Lower leg skin (tissue), 4 donors: ENCODE data around the gene CDKL4. TPM values are rescaled to one million over a fixed set of nuclear protein-coding genes. Genes with fewer than 3 reads are reported as not detected.

ENCODE experiments used
- DNase-seq, 2 donors: peaks; one replicate each; pipeline ENCODE4 v3.0.0-alpha.2; 2019; ENCODE audit warnings: low spot score in 2 of 2
- H3K4me3 ChIP-seq: fragments of 200-600 bp; sonication (generic); 2 replicates; pipeline ENCODE4 v1.5.1; 2017; ENCODE audit warnings: mild to moderate bottlenecking, low read depth; ENCODE audit not compliant: poor library complexity, severe bottlenecking
- POLR2A ChIP-seq, 2 donors: fragments of 450-650 bp; IDR thresholded peaks; one replicate each; pipeline ENCODE4 v1.6.1; 2016 to 2017; ENCODE audit warnings: antibody characterized with exemption in 2 of 2, mild to moderate bottlenecking in 1 of 2, moderate library complexity in 1 of 2
- WGBS, 2 donors: methylation state at CpG; one replicate each; pipeline ENCODE4 v1.1.5; 2018; 5-methylcytosine and 5-hydroxymethylcytosine counted together
- intact Hi-C: fragments of 100-400 bp; cut with DNase I; formaldehyde crosslinking; loops from one replicate; pipeline ENCODE4 v1.15.0; 2023; ENCODE audit warnings: low total_unique reads
- total RNA-seq, 4 donors: library from RNA; depleted of rRNA; stranded (reverse); fragments of >200 nt; gene quantifications; one replicate each; pipeline ENCODE4 v1.1.0, GENCODE V29; 2016
- TF ChIP-seq, protein P1 (sequence below), 3 donors: fragments of 450-650 bp; IDR thresholded peaks; one replicate each; pipeline ENCODE4 v1.5.1; 2016; ENCODE audit warnings: antibody characterized with exemption in 3 of 3, mild to moderate bottlenecking in 3 of 3, moderate library complexity in 2 of 3

Gene CDKL4
- total RNA-seq, 4 donors from 2014 or later, result 0.74 to 1.1 TPM; not detected in 2

- no peak overlapping the region for H3K4me3 ChIP-seq
- intact Hi-C loops, result no loop called here
- TF ChIP-seq POLR2A (IDR thresholded peaks at IDR 0.05), result no peak
- TF ChIP-seq, protein P1, sequence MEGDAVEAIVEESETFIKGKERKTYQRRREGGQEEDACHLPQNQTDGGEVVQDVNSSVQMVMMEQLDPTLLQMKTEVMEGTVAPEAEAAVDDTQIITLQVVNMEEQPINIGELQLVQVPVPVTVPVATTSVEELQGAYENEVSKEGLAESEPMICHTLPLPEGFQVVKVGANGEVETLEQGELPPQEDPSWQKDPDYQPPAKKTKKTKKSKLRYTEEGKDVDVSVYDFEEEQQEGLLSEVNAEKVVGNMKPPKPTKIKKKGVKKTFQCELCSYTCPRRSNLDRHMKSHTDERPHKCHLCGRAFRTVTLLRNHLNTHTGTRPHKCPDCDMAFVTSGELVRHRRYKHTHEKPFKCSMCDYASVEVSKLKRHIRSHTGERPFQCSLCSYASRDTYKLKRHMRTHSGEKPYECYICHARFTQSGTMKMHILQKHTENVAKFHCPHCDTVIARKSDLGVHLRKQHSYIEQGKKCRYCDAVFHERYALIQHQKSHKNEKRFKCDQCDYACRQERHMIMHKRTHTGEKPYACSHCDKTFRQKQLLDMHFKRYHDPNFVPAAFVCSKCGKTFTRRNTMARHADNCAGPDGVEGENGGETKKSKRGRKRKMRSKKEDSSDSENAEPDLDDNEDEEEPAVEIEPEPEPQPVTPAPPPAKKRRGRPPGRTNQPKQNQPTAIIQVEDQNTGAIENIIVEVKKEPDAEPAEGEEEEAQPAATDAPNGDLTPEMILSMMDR (IDR thresholded peaks at IDR 0.05), result no peak
- DNase-seq, result no peak
- 72 to 73% methylated on average over 4 of the region's 4 CpGs for WGBS, 2 donors
Observed at GRCh38 chr2:39241588-39241987, 2.2 kb downstream of the CDKL4 start.

GRCh38 chr2:39240758-39241157 is 3.0 kb downstream of the CDKL4 start:
- intact Hi-C loops, result no loop called here
- WGBS, 2 donors, result 88 to 90% methylated on average over 6 of the region's 6 CpGs
- TF ChIP-seq POLR2A (IDR thresholded peaks at IDR 0.05), result no peak
- TF ChIP-seq, protein P1 (IDR thresholded peaks at IDR 0.05), result no peak
- no peak overlapping the region for H3K4me3 ChIP-seq
- no peak for DNase-seq

GRCh38 chr2:39234754-39235153 is 9.0 kb downstream of the CDKL4 start:
- intact Hi-C loops, result loop anchor here (10.0 kb wide), 1 partner anchor 290 kb away; no protein-coding TSS in a partner anchor
- 96% methylated on average over 1 of the region's 1 CpG for WGBS, 2 donors
- TF ChIP-seq, protein P1 (IDR thresholded peaks at IDR 0.05), result no peak
- no peak for TF ChIP-seq POLR2A (IDR thresholded peaks at IDR 0.05)
- no peak for DNase-seq
- H3K4me3 ChIP-seq, result no peak overlapping the region

DNA sequence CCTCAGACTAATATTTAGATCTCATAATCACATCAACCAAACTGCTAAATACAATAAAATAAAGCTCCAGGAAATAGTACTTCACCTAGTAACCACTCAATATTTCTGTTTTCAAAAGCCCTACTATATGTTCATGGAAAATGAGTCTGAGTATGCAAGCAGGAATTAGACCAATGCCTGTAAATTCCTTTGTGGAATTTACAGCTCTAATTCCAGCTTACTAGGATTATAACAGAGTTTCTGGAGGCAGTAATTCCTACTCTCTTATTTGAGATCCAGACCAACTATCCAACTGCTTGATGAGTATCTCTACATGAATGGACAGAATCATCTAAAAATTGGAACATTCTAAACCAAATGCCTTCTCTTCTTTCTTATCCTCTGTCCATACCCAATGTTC is 11.6 kb downstream of the CDKL4 start:
- H3K4me3 ChIP-seq, result no peak overlapping the region
- DNase-seq, result no peak
- intact Hi-C loops, result loop anchor here (10.0 kb wide), 1 partner anchor 287 kb away; no protein-coding TSS in a partner anchor
- TF ChIP-seq, protein P1 (IDR thresholded peaks at IDR 0.05), result no peak
- TF ChIP-seq POLR2A (IDR thresholded peaks at IDR 0.05), result no peak

DNA sequence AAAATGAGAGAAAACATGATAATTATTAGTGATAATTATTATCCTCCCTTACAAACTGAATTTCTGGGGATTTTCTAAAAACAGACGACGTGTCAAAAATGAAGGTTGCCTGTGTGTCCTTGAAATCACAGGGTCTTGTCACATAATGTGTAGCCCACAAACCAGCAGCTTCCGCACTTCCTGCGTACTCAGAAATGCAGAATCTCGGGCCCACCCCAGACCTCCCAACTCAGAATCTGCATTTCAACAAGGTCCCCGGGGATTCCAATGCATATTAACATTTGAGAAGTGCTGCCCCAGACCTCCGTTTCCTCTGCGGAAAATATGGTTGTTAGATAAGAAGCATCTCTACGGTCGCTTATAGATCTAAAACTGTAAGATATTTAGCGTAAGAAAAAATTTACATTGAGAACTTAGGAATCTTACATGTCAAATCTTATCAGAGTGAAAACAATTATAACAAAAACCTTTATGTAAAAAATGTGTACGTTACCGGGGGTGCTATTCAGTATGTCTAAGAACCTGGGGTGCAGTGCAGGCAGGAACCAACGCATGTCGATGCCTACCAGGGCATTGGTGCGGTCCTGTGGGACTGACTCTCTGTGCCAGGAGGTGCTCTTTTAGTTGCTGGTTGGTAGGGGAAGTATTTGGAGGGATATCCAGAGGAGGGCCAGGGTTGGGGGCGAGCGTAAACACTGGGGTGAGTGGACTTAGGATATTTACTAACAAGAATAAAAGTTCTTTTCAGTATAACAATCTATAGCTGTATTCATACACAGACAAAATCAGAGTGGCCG is 15.2 kb downstream of the CDKL4 start:
- WGBS, 2 donors, result 34 to 35% methylated on average over 19 of the region's 19 CpGs
- no peak for DNase-seq
- intact Hi-C loops, result loop anchor here (5.0 kb wide), 1 partner anchor 166 kb away; no protein-coding TSS in a partner anchor
- no peak overlapping the region for H3K4me3 ChIP-seq
- no peak for TF ChIP-seq POLR2A (IDR thresholded peaks at IDR 0.05)
- TF ChIP-seq, protein P1 (IDR thresholded peaks at IDR 0.05), result no peak
